ENCODE data around the gene RAC2.

DNA sequence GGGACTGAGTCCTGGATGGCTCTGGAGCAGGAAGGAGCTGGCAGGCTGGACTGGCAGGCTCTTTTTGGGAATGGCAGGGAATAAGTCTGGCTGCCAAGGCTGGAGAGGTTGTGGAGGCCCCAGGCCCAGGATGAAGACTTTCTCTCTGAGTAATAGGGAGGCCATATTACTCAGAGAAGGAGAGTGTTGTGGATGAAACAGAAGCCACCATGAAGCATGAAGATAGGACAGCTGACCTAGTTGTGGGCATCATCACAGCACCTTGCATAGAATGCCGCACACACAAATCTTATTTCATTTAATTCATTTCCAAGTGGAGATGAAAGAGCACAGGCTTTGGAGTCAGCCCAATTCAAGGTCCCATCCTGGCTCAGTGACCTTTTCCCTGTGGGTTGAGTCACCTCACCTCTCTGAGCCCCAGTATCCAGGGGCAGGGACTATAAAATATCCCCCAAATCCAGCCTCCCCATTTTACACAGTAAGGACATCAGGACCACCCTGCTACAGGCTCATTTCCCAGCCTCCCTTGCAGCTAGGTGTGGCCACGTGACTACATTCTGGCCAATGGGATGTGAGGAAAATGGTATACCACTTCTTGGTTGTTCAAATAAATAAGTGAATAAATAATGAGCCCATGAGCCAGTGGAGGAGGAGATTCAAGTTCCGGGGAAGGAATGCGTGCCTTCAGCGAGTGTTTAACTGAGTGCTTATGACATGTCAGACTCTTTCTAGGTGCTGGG, 47.7 kb upstream of the RAC2 start:
- TF ChIP-seq CTCF (conservative IDR thresholded peaks at IDR 0.05) (no peak), EZH2 (IDR thresholded peaks at IDR 0.05; ENCODE audit: low read depth) (no peak)
